ENCODE results near the gene MIOS.

GRCh38 chr7:7533831-7534430, 32.8 kb upstream of the MIOS start:
- TF ChIP-seq CTCF (IDR thresholded peaks at IDR 0.05; ENCODE audit: low read length) (no peak), EZH2phosphoT487 (IDR thresholded peaks at IDR 0.05; ENCODE audit: low read length) (no peak), EZH2 (optimal IDR thresholded peaks at IDR 0.05; ENCODE audit: low read depth, low read length) (no peak)

Measured in MM.1S (cell line).